AG04450 (cell line): ENCODE measurements around the gene GRIA4. TPM values are rescaled to one million over a fixed set of nuclear protein-coding genes. Genes with fewer than 3 reads are reported as not detected.

ENCODE experiments used
- CTCF ChIA-PET: fragments of 300-600, 350-600 bp; formaldehyde crosslinking; extraction: SDS; loops from one replicate; lab custom pipeline; 2022; ENCODE audit warnings: antibody characterized with exemption, inconsistent platforms; lab: Charles Lee
- POLR2A ChIA-PET: fragments of 350-600 bp; formaldehyde crosslinking; extraction: SDS; loops from one replicate; lab custom pipeline; 2021; ENCODE audit warnings: antibody characterized with exemption, inconsistent platforms; lab: Yijun Ruan, JAX
- DNase-seq: peaks from one replicate; pipeline ENCODE4 v3.0.0-alpha.2; 2011; ENCODE audit warnings: low read depth, low spot score
- H3K27ac ChIP-seq: one replicate; pipeline ENCODE4 v1.5.1; 2012; ENCODE audit warnings: low read depth, low read length, control low read depth
- H3K27me3 ChIP-seq: one replicate; pipeline ENCODE4 v1.6.0; 2012; ENCODE audit warnings: low read length; ENCODE audit not compliant: control insufficient read depth, insufficient read depth
- H3K4me3 ChIP-seq: 2 replicates; pipeline ENCODE4 v1.5.1; 2011; ENCODE audit warnings: mild to moderate bottlenecking, low read depth, low read length, control low read depth
- H3K9me3 ChIP-seq: 2 replicates; pipeline ENCODE4 v1.5.1; 2012; ENCODE audit warnings: low read length; ENCODE audit not compliant: control insufficient read depth, insufficient read depth
- polyA plus RNA-seq: library from polyadenylated mRNA; depleted of rRNA; stranded (reverse); fragments of >200 nt; gene quantifications from 2 replicates; pipeline ENCODE4 v1.2.3, GENCODE V29; 2011
- TF ChIP-seq, protein P1 (sequence below): IDR thresholded peaks from 2 replicates; pipeline ENCODE4 v1.5.1; 2011; ENCODE audit warnings: low read depth, low read length, control low read depth, inconsistent platforms

The GRIA4 gene
- polyA plus RNA-seq, 1 experiment, result 0.64 TPM

DNA sequence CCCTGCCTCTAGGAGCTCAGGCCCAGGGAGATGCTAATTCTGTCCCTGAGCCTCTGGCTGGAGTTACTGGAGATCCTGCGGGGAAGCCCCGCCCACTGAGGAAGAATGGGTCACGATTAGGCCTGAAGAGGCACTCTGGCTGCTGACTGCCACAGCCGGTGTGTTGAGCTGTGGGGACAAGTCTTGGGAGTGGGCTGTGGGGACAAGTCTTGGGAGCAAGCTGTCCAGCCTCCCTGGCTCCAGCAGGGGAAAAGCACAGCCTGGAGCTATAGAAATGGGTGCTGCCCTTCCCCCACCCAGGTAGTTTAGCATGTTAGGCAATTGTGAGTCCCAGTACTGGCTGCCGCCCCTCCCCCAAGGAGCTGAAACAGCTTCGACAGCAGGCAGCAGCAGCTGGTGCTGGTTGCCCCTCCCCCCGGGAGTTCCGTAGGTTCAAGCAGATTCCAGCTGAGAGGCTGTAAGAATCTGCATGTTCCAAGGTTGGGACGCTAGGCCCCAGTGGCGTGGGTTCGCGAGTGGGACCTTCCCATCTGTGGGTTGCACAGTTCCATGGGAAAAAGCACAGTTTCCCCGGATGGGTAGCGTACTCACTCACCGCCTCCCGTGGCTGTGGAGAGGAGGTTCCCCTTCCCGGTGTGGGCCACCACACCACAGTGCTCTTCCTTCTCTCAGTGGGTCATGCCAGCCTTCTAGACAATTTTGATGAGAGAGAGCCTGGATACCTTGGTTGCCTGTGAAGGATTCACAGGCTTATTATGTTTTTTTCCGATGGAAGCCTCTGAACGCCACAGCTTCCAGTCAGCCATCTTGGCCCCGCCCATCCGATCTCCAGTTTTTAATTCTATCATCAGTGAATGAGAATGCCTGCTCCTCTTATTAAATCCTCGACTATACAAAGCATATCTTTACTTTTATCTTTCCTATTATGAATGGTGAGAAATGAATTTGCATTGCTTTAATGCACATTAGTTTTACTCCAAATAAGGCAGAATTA is 350.7 kb downstream of the GRIA4 start:
- TF ChIP-seq, protein P1, sequence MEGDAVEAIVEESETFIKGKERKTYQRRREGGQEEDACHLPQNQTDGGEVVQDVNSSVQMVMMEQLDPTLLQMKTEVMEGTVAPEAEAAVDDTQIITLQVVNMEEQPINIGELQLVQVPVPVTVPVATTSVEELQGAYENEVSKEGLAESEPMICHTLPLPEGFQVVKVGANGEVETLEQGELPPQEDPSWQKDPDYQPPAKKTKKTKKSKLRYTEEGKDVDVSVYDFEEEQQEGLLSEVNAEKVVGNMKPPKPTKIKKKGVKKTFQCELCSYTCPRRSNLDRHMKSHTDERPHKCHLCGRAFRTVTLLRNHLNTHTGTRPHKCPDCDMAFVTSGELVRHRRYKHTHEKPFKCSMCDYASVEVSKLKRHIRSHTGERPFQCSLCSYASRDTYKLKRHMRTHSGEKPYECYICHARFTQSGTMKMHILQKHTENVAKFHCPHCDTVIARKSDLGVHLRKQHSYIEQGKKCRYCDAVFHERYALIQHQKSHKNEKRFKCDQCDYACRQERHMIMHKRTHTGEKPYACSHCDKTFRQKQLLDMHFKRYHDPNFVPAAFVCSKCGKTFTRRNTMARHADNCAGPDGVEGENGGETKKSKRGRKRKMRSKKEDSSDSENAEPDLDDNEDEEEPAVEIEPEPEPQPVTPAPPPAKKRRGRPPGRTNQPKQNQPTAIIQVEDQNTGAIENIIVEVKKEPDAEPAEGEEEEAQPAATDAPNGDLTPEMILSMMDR, result no peak
- Histone ChIP-seq H3K27me3 (no peaks in the 10 kb centered on the region), H3K27ac (no peak overlapping the region), H3K9me3 (no peaks in the 10 kb centered on the region; the same call in 1 of the 2 replicates), H3K4me3 (no peak overlapping the region)
- POLR2A ChIA-PET, result no interaction called here
- CTCF ChIA-PET, result no interaction called here
- no peak for DNase-seq

- CTCF ChIA-PET, result no interaction called here
- DNase-seq, result no peak
- no peak overlapping the region for H3K4me3 ChIP-seq
These were observed 358.3 kb downstream of the GRIA4 start for GRCh38 chr11:105968021-105968697.

DNA sequence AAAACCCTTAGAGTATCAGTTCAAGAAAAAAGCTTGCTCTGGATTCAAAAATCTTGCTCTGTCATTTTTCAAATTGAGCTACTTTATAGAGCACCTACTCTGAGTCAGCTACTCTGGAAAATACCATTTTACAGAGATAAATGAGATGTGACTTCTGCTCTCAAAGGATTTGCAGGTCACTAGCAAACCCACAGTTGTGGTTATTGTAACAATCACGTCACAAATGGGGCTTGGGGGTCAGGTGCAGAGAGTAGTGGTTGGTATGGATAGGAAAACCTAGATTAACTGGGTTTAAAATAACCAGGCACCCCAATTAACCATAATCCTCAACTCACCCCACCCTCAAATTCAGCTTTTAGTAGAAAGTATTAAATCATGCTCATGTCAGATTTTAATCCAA is 359.9 kb downstream of the GRIA4 start:
- Histone ChIP-seq H3K27me3 (no peaks in the 10 kb centered on the region), H3K27ac (no peak overlapping the region), H3K9me3 (no peaks in the 10 kb centered on the region), H3K4me3 (no peak overlapping the region)
- CTCF ChIA-PET, result no interaction called here
- no peak for DNase-seq
- TF ChIP-seq, protein P1, result no peak
- POLR2A ChIA-PET, result no interaction called here

More at GRCh38 chr11:105968021-105968697, 358.3 kb downstream of the GRIA4 start:
- no peak overlapping the region for H3K27ac ChIP-seq
- POLR2A ChIA-PET, result interaction anchor here (1.3 kb wide), 1 partner anchor 13 kb away, joined by 3 read pairs; no protein-coding TSS in a partner anchor
- TF ChIP-seq, protein P1, result no peak
- H3K27me3 ChIP-seq, result no peaks in the 10 kb centered on the region
- no peaks in the 10 kb centered on the region for H3K9me3 ChIP-seq

GRCh38 chr11:105975128-105975527 is 365.3 kb downstream of the GRIA4 start:
- no peak for DNase-seq
- Histone ChIP-seq H3K9me3 (no peaks in the 10 kb centered on the region), H3K27ac (no peak overlapping the region), H3K27me3 (no peaks in the 10 kb centered on the region), H3K4me3 (no peak overlapping the region)
- ChIA-PET CTCF (interaction anchor here (0.9 kb wide), 1 partner anchor 23 kb away, joined by 3 read pairs; no protein-coding TSS in a partner anchor), POLR2A (no interaction called here)
- TF ChIP-seq, protein P1, result no peak
